Keratinocyte (primary cell): Measurements from ENCODE around the gene VPS13D.

Experiments used
- EZH2 ChIP-seq: IDR thresholded peaks from one replicate; pipeline ENCODE4 v1.6.1; 2012; ENCODE audit warnings: inconsistent platforms, mild to moderate bottlenecking, low read length, moderate library complexity
- TF ChIP-seq, protein P1 (sequence below), 3 experiments: IDR thresholded peaks in 1 of 3; conservative IDR thresholded peaks in 1 of 3; optimal IDR thresholded peaks in 1 of 3; 2 replicates in 2 of 3; 3 replicates in 1 of 3; pipeline versions ENCODE3 to v1.5.1; 2011; ENCODE audit warnings: low read length in 3 of 3, mild to moderate bottlenecking in 3 of 3, moderate library complexity in 2 of 3, control low read depth in 1 of 3, inconsistent platforms in 1 of 3; ENCODE audit not compliant: insufficient read depth in 2 of 3; ENCODE audit errors: extremely low read depth in 1 of 3

DNA sequence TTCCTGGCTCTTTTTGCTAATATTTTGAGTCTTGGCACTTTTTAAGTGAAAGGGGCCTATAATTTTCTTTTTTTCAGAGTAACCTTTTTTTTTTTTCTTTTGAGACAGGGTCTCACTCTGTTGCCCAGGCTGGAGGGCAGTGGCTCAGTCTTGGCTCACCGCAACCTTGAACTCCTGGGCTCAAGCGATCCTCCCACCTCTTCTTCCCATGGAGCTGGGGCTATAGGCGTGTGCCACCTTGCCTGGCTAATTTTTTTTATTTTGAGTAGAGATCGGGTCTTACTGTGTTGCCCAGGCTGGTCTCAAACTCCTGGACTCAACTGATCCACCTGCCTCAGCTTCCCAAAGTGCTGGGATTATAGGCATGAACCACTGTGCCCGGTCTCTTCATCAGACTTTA, 285.4 kb downstream of the VPS13D start:
- TF ChIP-seq, protein P1, sequence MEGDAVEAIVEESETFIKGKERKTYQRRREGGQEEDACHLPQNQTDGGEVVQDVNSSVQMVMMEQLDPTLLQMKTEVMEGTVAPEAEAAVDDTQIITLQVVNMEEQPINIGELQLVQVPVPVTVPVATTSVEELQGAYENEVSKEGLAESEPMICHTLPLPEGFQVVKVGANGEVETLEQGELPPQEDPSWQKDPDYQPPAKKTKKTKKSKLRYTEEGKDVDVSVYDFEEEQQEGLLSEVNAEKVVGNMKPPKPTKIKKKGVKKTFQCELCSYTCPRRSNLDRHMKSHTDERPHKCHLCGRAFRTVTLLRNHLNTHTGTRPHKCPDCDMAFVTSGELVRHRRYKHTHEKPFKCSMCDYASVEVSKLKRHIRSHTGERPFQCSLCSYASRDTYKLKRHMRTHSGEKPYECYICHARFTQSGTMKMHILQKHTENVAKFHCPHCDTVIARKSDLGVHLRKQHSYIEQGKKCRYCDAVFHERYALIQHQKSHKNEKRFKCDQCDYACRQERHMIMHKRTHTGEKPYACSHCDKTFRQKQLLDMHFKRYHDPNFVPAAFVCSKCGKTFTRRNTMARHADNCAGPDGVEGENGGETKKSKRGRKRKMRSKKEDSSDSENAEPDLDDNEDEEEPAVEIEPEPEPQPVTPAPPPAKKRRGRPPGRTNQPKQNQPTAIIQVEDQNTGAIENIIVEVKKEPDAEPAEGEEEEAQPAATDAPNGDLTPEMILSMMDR (optimal IDR thresholded peaks at IDR 0.05 in 1 of 3, IDR thresholded peaks at IDR 0.05 in 1 of 3, conservative IDR thresholded peaks at IDR 0.05 in 1 of 3; ENCODE audit: extremely low read depth in 1 of 3, insufficient read depth in 2 of 3, low read length in 3 of 3), result no peak
- no peak for TF ChIP-seq EZH2
